ENCODE measurements around the gene ODAM. TPM values are rescaled to one million over a fixed set of nuclear protein-coding genes. Genes with fewer than 3 reads are reported as not detected.
"Not testable (repeated sequence)": the region's sequence is repeated elsewhere in the genome, so short reads cannot be mapped to it uniquely, and the experiment has no call there.

The ODAM gene
- total RNA-seq, 1 donor from 2014 or later: not detected

DNA sequence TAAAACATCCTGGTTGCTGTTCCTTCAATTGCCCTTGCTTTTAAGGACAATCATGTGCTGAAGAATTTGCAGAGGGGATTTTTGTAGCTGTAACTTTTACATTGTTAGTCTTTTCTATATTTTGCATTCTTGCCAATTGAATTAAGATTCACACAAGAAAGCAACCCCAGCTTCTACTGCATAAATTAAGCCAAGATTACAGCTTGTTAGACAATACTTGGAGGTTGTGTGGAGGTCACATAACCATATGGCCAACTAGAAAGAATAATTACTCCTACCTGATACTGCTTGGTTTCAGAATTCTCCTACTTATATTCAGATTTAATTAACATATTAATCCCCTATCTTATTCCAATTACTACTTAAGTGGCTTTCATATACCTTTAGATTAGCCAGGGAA is 26.3 kb downstream of the ODAM start:
- not testable (repeated sequence) for DNase-seq (ENCODE audit: low spot score)

DNA sequence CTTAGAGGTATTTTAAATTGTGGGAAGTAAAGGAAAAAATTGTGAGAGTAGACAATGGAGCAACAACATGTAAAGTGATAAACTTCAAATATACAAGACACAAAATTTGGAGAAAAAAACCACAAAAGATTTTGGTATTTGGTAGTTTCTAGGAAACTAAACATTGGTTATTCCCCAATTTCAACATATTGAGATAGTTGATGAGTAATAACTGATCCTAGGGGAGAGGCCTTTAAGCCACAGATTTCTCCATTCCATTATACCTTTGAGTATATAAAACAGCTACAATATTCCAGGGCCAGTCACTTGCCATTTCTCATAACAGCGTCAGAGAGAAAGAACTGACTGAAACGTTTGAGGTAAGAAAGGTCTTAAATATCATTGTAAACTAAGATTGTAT is 30.3 kb downstream of the ODAM start, which contains the start of gene FDCSP:
Gene FDCSP (plus strand): TSS at position 301 of the 400 bp plus-strand sequence. CDS start 5,071 bp downstream, outside the sequence.
- no peak for DNase-seq (ENCODE audit: low spot score)

GRCh38 chr4:70236125-70236524 is 40.6 kb downstream of the ODAM start:
- no peak for DNase-seq (ENCODE audit: low spot score)

GRCh38 chr4:70239131-70239883 is 43.8 kb downstream of the ODAM start:
- no peak for DNase-seq (ENCODE audit: low spot score)

DNA sequence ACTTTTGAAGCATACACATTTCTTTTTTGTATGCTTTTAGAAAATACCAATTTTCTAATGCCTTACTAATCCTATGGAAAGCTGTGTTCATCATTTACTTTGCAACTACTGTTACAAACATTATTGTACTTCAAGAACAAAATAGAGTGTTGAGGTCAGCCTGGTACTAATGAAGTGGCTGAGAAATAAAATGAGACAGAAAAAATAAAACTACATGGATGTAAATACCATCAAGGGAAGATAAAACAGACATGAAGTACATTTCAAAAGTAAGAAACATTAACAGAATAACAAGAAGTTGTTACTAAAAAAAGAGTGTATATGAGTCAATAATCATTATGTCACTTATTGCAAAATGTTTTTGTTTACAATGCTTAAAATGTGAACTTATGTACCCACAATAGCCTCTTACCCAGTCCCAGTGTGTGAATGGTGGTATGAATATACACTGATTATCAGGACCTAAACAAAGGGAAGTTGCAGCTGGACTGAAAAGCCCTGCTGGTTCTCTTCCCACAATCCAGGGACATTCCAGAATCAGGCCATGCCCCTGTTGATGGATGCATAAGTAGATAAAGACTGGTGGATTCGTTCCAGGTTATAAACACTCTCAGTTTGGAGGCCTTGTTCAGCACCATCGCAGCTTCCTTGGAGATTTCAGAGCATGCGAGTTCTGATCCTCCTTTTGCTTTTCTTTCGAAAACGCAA is 44.5 kb downstream of the ODAM start:
- no peak for DNase-seq (ENCODE audit: low spot score)

DNA sequence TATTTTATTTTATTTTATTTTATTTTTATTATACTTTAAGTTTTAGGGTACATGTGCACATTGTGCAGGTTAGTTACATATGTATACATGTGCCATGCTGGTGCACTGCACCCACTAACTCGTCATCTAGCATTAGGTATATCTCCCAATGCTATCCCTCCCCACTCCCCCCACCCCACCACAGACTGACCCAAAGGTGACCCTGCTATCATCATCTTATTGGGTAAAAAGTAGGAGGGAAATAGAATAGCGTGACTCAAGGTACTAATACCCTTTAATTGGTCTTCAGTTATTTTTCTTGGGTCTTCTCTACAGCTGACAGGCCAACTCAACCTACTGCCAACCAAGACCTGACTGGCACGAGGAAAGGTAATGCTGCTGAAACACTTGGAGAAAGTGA is 46.8 kb downstream of the ODAM start, which contains the start of gene CSN3:
Gene CSN3 (plus strand): TSS at position 301 of the 400 bp plus-strand sequence. CDS start 2,223 bp downstream, outside the sequence.
- not testable (repeated sequence) for DNase-seq (ENCODE audit: low spot score)

- no peak for DNase-seq (ENCODE audit: low spot score)
Observed at GRCh38 chr4:70243091-70243490, 47.6 kb downstream of the ODAM start.

- no peak for DNase-seq (ENCODE audit: low spot score)
Observed at GRCh38 chr4:70251250-70251944, 55.9 kb downstream of the ODAM start.

DNA sequence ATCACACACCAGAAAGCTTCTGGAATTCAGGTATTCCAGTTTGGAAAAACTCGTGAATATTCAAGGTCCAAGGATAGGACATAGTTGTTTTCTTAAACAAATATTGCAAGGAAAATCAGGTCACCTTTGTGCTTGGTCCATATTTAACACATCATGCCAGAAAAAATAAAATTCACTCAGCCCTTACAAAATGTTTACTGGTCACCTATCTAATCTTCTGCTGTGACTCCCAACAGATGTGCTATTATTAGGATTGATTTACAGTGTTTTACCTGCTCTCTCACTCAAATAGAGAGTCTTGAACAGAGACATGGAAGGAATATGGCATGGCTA is 56.4 kb downstream of the ODAM start:
- DNase-seq (ENCODE audit: low spot score): no peak

Other genes starting within 250 kb of the ODAM start
- gene CSN2, start 230.0 kb upstream of the ODAM start, total RNA-seq: not detected
- gene STATH, start 199.8 kb upstream of the ODAM start, total RNA-seq: not detected
- not detected for gene HTN3, start 167.3 kb upstream of the ODAM start, total RNA-seq
- gene HTN1, start 145.3 kb upstream of the ODAM start, total RNA-seq: not detected
- gene PRR27, start 41.5 kb upstream of the ODAM start, total RNA-seq: not detected
- not detected for gene FDCSP, start 30.4 kb downstream of the ODAM start, total RNA-seq
- not detected for gene CSN3, start 46.9 kb downstream of the ODAM start, total RNA-seq
- gene CABS1, start 139.3 kb downstream of the ODAM start, total RNA-seq: not detected
- gene SMR3A, start 165.0 kb downstream of the ODAM start, total RNA-seq: not detected
- gene SMR3B, start 187.4 kb downstream of the ODAM start, total RNA-seq: not detected
- not detected for gene OPRPN, start 202.2 kb downstream of the ODAM start, total RNA-seq